ENCODE data around the gene ZNF398.
A peak's percentile ranks its signal among the peaks of the same experiment; 100 is the strongest.

ZNF398 gene, protein sequence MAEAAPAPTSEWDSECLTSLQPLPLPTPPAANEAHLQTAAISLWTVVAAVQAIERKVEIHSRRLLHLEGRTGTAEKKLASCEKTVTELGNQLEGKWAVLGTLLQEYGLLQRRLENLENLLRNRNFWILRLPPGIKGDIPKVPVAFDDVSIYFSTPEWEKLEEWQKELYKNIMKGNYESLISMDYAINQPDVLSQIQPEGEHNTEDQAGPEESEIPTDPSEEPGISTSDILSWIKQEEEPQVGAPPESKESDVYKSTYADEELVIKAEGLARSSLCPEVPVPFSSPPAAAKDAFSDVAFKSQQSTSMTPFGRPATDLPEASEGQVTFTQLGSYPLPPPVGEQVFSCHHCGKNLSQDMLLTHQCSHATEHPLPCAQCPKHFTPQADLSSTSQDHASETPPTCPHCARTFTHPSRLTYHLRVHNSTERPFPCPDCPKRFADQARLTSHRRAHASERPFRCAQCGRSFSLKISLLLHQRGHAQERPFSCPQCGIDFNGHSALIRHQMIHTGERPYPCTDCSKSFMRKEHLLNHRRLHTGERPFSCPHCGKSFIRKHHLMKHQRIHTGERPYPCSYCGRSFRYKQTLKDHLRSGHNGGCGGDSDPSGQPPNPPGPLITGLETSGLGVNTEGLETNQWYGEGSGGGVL

DNA sequence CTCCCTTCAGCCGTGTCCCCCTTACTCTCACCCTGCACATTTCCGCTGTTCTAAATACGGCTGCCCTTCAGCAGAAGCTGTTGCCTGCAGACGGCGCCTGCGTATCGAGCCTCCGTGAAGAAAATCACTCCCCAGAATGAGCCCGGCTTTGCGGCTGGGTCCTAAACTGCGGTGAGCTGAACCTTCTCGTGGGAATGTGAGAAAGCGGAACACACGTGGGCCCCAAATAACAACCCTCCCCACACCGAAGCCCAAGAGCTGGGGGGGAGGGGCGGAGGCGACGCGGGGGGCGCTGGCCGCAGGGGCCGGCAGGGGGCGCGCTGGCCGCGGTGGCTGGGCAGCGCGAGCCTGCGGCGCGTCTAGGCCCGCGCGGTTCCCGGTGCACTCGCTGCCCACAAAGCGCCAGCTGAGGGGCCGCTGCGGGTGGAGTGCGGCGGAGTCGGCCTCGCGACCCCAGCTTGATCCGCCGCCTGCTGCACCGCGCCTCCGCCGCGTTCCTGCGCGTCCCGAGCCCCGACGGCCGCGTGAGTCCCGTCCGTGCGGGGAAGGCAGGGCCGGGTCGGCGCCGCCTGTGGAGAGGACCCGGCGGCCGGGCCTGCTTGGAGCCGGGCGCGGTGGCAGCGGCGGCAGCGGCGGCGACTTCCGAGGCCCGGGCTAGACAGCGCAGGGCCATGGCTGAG, at the start of gene ZNF398:
Gene ZNF398 (plus strand): TSS at position 382 of the 680 bp plus-strand sequence. CDS start 290 bp downstream, at position 672.
- peak; percentile 91 for DNase-seq (ENCODE audit: low read depth)
- TF ChIP-seq, protein P1, sequence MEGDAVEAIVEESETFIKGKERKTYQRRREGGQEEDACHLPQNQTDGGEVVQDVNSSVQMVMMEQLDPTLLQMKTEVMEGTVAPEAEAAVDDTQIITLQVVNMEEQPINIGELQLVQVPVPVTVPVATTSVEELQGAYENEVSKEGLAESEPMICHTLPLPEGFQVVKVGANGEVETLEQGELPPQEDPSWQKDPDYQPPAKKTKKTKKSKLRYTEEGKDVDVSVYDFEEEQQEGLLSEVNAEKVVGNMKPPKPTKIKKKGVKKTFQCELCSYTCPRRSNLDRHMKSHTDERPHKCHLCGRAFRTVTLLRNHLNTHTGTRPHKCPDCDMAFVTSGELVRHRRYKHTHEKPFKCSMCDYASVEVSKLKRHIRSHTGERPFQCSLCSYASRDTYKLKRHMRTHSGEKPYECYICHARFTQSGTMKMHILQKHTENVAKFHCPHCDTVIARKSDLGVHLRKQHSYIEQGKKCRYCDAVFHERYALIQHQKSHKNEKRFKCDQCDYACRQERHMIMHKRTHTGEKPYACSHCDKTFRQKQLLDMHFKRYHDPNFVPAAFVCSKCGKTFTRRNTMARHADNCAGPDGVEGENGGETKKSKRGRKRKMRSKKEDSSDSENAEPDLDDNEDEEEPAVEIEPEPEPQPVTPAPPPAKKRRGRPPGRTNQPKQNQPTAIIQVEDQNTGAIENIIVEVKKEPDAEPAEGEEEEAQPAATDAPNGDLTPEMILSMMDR (IDR thresholded peaks at IDR 0.05; ENCODE audit: low read depth, low read length), result no peak
- TF ChIP-seq POLR2A (IDR thresholded peaks at IDR 0.05; ENCODE audit: extremely low read depth, insufficient read length), result peak; percentile 73
- peak; percentile 6; the same call in 1 of the 2 replicates for TF ChIP-seq MYC (IDR thresholded peaks at IDR 0.05; ENCODE audit: low read depth, low read length)
- TF ChIP-seq, protein P2, sequence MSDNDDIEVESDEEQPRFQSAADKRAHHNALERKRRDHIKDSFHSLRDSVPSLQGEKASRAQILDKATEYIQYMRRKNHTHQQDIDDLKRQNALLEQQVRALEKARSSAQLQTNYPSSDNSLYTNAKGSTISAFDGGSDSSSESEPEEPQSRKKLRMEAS (IDR thresholded peaks at IDR 0.05; ENCODE audit: low read depth, low read length), result peak; percentile 72; the same call in 1 of the 2 replicates
- peak within 1 kb of the TSS; percentile 90 for H3K4me3 ChIP-seq (ENCODE audit: low read depth, low read length)

DNA sequence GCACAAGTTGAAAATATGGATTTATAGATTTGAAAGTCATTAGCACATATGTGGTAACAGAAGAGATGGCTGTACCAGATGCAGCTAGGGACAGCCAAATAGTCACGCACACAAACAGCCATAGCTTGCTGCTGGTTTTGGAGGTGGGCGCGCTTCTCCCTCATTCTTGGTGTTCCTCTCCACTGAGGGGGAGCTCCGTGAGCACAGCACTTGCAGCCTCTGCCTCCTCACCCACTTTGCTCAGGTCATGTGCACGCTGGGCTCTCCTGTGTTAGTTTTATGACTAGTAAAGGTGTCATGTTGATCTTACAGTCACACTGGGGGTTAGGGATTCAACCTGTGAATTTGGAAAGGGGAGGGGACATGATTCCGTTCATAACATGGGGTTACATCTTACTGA, 48.2 kb upstream of the ZNF398 start:
- no peak overlapping the region for H3K4me3 ChIP-seq (ENCODE audit: low read depth, low read length)
- TF ChIP-seq, protein P1 (IDR thresholded peaks at IDR 0.05; ENCODE audit: low read depth, low read length), result no peak
- no peak for TF ChIP-seq POLR2A (IDR thresholded peaks at IDR 0.05; ENCODE audit: extremely low read depth, insufficient read length)
- TF ChIP-seq, protein P2 (IDR thresholded peaks at IDR 0.05; ENCODE audit: low read depth, low read length), result no peak
- no peak for TF ChIP-seq MYC (IDR thresholded peaks at IDR 0.05; ENCODE audit: low read depth, low read length)
- DNase-seq (ENCODE audit: low read depth), result no peak

DNA sequence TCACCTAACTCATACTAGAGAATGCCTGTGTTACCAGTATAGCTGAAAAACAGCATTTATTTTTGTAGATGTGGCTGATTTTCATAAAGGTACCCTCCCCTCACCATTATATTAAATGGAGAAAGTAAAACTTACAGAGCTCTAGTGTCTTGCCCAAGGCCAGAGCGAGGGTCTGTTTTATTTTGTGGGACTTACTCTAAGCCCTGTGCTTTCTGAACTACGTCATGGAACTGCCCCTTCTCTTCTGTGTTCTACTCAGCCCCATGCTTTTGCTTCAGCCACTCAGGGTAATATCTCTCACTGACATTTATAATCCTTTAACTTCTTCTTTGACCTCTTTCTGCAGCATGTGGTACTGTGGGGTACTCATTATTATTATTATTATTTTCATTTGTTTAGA, 46.4 kb upstream of the ZNF398 start:
- no peak for TF ChIP-seq MYC (IDR thresholded peaks at IDR 0.05; ENCODE audit: low read depth, low read length)
- TF ChIP-seq, protein P2 (IDR thresholded peaks at IDR 0.05; ENCODE audit: low read depth, low read length), result no peak
- TF ChIP-seq, protein P1 (IDR thresholded peaks at IDR 0.05; ENCODE audit: low read depth, low read length), result no peak
- no peak for TF ChIP-seq POLR2A (IDR thresholded peaks at IDR 0.05; ENCODE audit: extremely low read depth, insufficient read length)
- DNase-seq (ENCODE audit: low read depth), result no peak
- H3K4me3 ChIP-seq (ENCODE audit: low read depth, low read length), result no peak overlapping the region

DNA sequence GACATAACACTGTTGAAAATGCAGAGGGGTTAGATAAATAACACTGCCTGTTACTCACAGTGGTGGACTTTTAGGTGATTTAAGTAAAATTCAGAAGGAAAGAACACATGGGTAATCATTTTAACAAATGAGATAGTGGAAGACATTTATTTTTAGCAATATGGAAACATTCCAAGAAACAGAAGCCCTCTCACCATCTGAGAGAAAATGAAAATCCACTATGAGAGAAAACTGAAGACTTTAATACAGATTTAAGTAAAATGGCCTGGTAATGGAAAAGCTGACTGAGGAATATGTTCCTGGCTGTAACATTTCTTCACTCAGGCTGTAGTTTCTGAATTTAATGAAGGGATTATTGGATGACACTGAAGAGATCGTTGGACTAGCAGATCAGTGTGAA, 44.6 kb upstream of the ZNF398 start:
- TF ChIP-seq POLR2A (IDR thresholded peaks at IDR 0.05; ENCODE audit: extremely low read depth, insufficient read length) (no peak), MYC (IDR thresholded peaks at IDR 0.05; ENCODE audit: low read depth, low read length) (no peak)
- TF ChIP-seq, protein P1 (IDR thresholded peaks at IDR 0.05; ENCODE audit: low read depth, low read length), result no peak
- TF ChIP-seq, protein P2 (IDR thresholded peaks at IDR 0.05; ENCODE audit: low read depth, low read length), result no peak
- no peak for DNase-seq (ENCODE audit: low read depth)

DNA sequence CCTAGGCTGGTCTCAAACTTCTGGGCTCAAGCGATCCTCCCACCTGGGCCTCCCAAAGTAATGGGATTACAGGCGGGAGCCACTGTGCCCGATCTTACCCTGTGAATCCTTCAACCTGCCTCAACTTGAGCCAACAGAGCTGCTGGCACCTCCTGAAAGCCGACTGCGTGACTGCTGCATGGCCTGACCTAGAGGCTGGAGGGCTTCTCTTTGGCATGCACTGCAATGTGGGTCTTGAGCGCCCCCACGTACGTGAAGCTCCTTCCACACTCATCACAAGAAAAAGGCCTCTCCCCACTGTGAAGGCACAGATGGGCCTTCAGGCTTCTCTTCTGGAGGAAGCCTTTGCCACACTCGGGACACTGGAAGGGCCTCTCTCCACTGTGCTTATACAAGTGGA, 43.8 kb upstream of the ZNF398 start:
- DNase-seq (ENCODE audit: low read depth), result no peak
- no peak overlapping the region for H3K4me3 ChIP-seq (ENCODE audit: low read depth, low read length)
- no peak for TF ChIP-seq POLR2A (IDR thresholded peaks at IDR 0.05; ENCODE audit: extremely low read depth, insufficient read length)
- TF ChIP-seq, protein P1 (IDR thresholded peaks at IDR 0.05; ENCODE audit: low read depth, low read length), result no peak

More for the DNA sequence above, 44.6 kb upstream of the ZNF398 start:
- no peak overlapping the region for H3K4me3 ChIP-seq (ENCODE audit: low read depth, low read length)

Measured in NB4 (cell line).